Testis (tissue), 3 donors: ENCODE data around the gene VPS26A. TPM values are rescaled to one million over a fixed set of nuclear protein-coding genes. Genes with fewer than 3 reads are reported as not detected.
A peak's percentile ranks its signal among the peaks of the same experiment; 100 is the strongest.
"Not testable (repeated sequence)": the region's sequence is repeated elsewhere in the genome, so short reads cannot be mapped to it uniquely, and the experiment has no call there.

Source experiments
- DNase-seq: peaks from one replicate; pipeline ENCODE4 v3.0.0-alpha.2; 2019
- H3K27ac ChIP-seq, 2 donors: fragments of 200-600 bp; sonication (generic); one replicate each; pipeline ENCODE4 v1.5.1; 2019
- H3K27me3 ChIP-seq: fragments of 200-600 bp; sonication (generic); one replicate; pipeline ENCODE4 v1.5.1; 2019
- H3K36me3 ChIP-seq: fragments of 200-600 bp; sonication (generic); one replicate; pipeline ENCODE4 v1.5.1; 2017; ENCODE audit warnings: low read depth; ENCODE audit errors: missing control alignments
- H3K4me1 ChIP-seq: fragments of 200-600 bp; sonication (generic); one replicate; pipeline ENCODE4 v1.5.1; 2019
- H3K4me3 ChIP-seq, 2 donors: fragments of 200-600 bp; sonication (generic); one replicate each; pipeline ENCODE4 v1.5.1; 2017 to 2019
- H3K9me3 ChIP-seq: fragments of 200-600 bp; sonication (generic); one replicate; pipeline ENCODE4 v1.5.1; 2017
- CTCF ChIP-seq, 3 experiments: fragments of 450-650 bp in 2 of 3; fragments of 200-600 bp in 1 of 3; sonication (generic) in 1 of 3; IDR thresholded peaks; one replicate each; pipeline ENCODE4 v1.5.1; 2016 to 2019; ENCODE audit warnings: antibody characterized with exemption in 3 of 3, mild to moderate bottlenecking in 2 of 3, moderate library complexity in 1 of 3
- POLR2A ChIP-seq: fragments of 450-650 bp; IDR thresholded peaks from one replicate; pipeline ENCODE4 v1.6.1; 2017; ENCODE audit warnings: antibody characterized with exemption, mild to moderate bottlenecking, moderate library complexity
- WGBS, 2 donors: methylation state at CpG; one replicate each; pipeline ENCODE4 v1.1.5; 2018; 5-methylcytosine and 5-hydroxymethylcytosine counted together
- intact Hi-C: fragments of 100-400 bp; cut with DNase I; formaldehyde crosslinking; loops from one replicate; pipeline ENCODE4 v1.15.1; 2023; ENCODE audit warnings: low total_unique reads
- polyA plus RNA-seq: library from polyadenylated mRNA; stranded (reverse); fragments of 350-450 nt; fragmentation: Illumina TruSeq; extraction: RNeasy Lipid Tissue Mini Kit (QIAGEN cat#74804); gene quantifications from one replicate; pipeline ENCODE4 v1.2.3, GENCODE V29; 2014; ENCODE audit warnings: low read depth, low replicate concordance; ENCODE audit not compliant: insufficient read depth
- total RNA-seq, 2 donors: library from RNA; depleted of rRNA; stranded (reverse); fragments of >200 nt; gene quantifications; one replicate each; pipeline ENCODE4 v1.2.3, GENCODE V29; 2016

The VPS26A gene
- total and polyA plus RNA-seq, 3 donors from 2014 or later, result 53.6 to 65.0 (median 59.8) TPM

DNA sequence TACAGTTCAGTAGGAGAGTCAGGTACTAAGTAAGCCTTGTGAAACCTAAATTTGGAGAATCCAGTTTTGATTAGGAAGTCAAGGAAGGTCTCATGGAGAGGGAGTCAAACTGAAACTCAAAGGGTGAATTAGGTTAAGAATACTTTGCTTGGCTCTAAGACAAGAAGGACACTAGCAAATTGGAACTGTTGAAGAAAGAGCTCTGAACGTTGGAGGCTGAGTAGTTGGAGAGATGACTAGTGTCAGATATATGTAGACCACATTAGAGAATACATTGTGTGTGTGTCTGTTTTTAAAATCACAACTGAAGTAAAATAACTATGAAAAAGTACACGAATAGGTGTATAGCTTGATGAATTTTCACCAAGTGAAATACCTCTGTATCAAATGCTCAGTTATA lies 6.3 kb downstream of the VPS26A start:
- WGBS, 2 donors, result 28 to 33% methylated on average over 2 of the region's 2 CpGs
- H3K4me1 ChIP-seq, result peaks cover 22% of the 10 kb centered on the region
- TF ChIP-seq CTCF (IDR thresholded peaks at IDR 0.05) (no peak), POLR2A (no peak)
- no peaks in the 10 kb centered on the region for H3K27me3 ChIP-seq
- H3K9me3 ChIP-seq, result no peaks in the 10 kb centered on the region
- no peak overlapping the region for H3K4me3 ChIP-seq
- no peak overlapping the region for H3K27ac ChIP-seq
- DNase-seq, result no peak
- intact Hi-C loops, result no loop called here
- H3K36me3 ChIP-seq, result no peaks in the 10 kb centered on the region

GRCh38 chr10:69139961-69140360 lies 16.0 kb downstream of the VPS26A start:
- intact Hi-C loops, result no loop called here

GRCh38 chr10:69141304-69141703 lies 17.3 kb downstream of the VPS26A start:
- Histone ChIP-seq H3K27ac (no peak overlapping the region), H3K27me3 (no peaks in the 10 kb centered on the region), H3K4me1 (peaks cover 9% of the 10 kb centered on the region), H3K4me3 (no peak overlapping the region), H3K9me3 (no peaks in the 10 kb centered on the region), H3K36me3 (no peaks in the 10 kb centered on the region)
- WGBS, 2 donors, result 67 to 69% methylated on average over 1 of the region's 1 CpG
- intact Hi-C loops, result no loop called here
- no peak for DNase-seq
- TF ChIP-seq POLR2A (no peak), CTCF (IDR thresholded peaks at IDR 0.05) (no peak)

More at GRCh38 chr10:69139961-69140360, 16.0 kb downstream of the VPS26A start:
- no peaks in the 10 kb centered on the region for H3K36me3 ChIP-seq
- no peaks in the 10 kb centered on the region for H3K9me3 ChIP-seq
- peaks cover 9% of the 10 kb centered on the region for H3K4me1 ChIP-seq
- no peaks in the 10 kb centered on the region for H3K27me3 ChIP-seq
- no peak overlapping the region for H3K27ac ChIP-seq
- 35 to 60% methylated on average over 2 of the region's 2 CpGs for WGBS, 2 donors
- DNase-seq, result peak; percentile 56
- TF ChIP-seq CTCF (IDR thresholded peaks at IDR 0.05), result no peak
- no peak for TF ChIP-seq POLR2A
- no peak overlapping the region for H3K4me3 ChIP-seq

- H3K36me3 ChIP-seq, intact Hi-C loops, H3K9me3 ChIP-seq, H3K4me3 ChIP-seq, H3K4me1 ChIP-seq, H3K27me3 ChIP-seq, DNase-seq: not testable (repeated sequence)
- 90 to 93% methylated on average over 3 of the region's 3 CpGs for WGBS, 2 donors
- peak overlapping the region in 1 of 2 donors; percentile 8 for H3K27ac ChIP-seq
Observed at GRCh38 chr10:69142074-69142473, 18.1 kb downstream of the VPS26A start.

GRCh38 chr10:69142983-69143382 lies 19.0 kb downstream of the VPS26A start:
- no peak overlapping the region for H3K4me3 ChIP-seq
- no peaks in the 10 kb centered on the region for H3K36me3 ChIP-seq
- H3K27ac ChIP-seq, result no peak overlapping the region
- intact Hi-C loops, result no loop called here
- DNase-seq, result no peak
- H3K4me1 ChIP-seq, result peaks cover 9% of the 10 kb centered on the region
- whole genome bisulfite sequencing, 2 donors, result 60 to 63% methylated on average over 3 of the region's 3 CpGs
- H3K9me3 ChIP-seq, result no peaks in the 10 kb centered on the region
- no peaks in the 10 kb centered on the region for H3K27me3 ChIP-seq
- no peak for TF ChIP-seq CTCF (IDR thresholded peaks at IDR 0.05)
- TF ChIP-seq POLR2A, result no peak
